Mesenteric fat pad (tissue), 1 donor: ENCODE measurements around the gene KASH5. TPM values are rescaled to one million over a fixed set of nuclear protein-coding genes. Genes with fewer than 3 reads are reported as not detected.
"Not testable (repeated sequence)": the region's sequence is repeated elsewhere in the genome, so short reads cannot be mapped to it uniquely, and the experiment has no call there.

Experiments used
- DNase-seq: peaks from one replicate; pipeline ENCODE4 v3.0.0-alpha.2; 2020; ENCODE audit warnings: low spot score
- total RNA-seq: library from RNA; stranded (reverse); fragmentation: NEBNext Ultra II Directional; extraction: Animal tissue kit (Norgen Biotek cat#: 25700); gene quantifications from one replicate; pipeline ENCODE4 v1.2.1, GENCODE V29; 2021
- donor health status: DM: yes; HTN: yes; CAD: no.

Gene KASH5
- total RNA-seq, 1 donor from 2014 or later, result not detected

GRCh38 chr19:49434907-49435583 is 47.0 kb downstream of the KASH5 start:
- no peak for DNase-seq

DNA sequence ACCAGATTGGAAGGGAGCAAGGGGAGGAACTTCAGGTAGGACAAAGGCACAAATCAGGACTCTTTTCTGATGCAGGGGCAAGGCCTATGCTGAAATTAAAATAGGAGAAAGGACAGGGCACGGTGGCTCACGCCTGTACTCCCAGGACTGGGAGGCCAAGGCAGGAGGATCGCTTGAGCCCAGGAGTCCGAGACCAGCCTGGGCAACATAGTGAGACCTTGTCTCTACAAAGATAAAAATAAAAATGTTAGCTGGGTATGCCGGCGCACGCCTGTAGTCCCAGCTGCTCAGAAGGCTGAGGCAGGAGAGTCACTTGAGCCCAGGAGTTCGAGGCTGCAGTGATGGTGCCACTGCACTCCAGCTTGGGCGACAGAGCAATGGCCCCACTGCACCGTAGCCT is 47.6 kb downstream of the KASH5 start:
- no peak for DNase-seq

DNA sequence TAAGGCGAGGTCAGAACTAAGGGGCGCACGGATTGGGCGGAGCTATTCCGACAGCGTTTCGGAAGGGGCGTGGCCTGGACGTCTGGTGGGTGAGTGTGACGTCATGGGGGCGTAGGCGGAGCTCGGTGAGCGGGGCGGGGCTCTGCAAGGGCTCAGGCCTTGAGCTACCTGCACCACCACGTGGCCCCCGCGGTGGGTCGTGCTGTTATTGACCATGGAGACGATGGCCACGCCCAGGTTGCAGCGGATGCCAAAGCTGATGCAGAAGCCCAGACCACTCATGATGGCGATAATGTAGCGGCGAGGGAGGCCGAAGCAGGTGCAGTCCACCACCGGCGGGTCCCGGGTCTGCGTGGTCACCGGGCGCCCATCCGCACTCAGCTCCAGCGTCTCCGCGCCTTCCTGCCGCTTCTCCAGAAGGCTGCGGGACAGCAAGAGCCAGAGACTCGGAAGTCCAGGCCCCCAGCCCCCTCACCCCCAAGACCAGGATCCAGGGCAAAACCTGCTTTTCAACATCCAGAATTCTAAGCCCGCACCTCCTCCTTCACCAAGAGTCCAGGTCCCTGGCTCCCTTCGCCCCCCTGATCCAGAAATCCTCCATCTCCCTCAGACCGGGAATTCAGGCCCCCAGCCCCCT is 48.5 kb downstream of the KASH5 start:
- DNase-seq, result no peak

DNA sequence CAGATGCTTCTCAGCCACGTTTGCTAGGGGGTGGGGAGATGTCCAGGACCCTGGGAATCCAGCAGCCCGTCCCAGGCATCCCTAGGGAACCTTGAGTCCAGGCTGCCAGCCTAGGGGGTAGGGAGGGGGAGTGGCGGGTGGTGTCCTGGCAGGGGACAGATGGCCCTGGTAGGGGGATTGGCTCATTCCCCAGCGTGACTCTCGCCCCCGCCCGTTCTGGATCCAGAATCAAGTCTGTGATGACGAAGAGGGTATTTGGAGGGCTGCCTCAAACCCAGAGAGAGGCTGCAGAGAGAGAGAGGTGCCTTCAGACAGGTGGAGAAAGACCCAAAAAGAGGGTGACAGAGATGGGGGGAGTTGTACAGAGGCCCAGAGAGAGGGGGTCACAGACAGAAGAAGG is 49.2 kb downstream of the KASH5 start:
- DNase-seq, result no peak

DNA sequence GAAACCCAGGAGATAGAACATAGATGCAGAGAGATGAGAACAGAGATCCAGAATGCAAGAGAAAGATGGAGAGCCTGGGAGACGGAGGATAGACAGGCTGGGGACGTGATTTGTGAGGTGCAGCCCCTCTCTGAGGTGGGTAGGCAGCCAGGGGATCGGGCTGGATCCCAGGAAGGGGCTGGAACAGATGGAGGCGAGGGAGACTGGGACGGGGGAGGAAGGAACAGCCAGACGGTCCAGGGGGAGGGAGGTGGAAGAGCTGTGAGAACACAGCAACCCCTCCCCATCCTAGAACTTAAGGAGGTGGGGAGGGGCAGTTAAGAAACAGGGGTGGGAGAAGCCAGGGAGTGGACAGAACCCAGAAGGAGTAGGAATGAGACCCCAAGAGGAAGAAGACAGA is 50.2 kb downstream of the KASH5 start:
- no peak for DNase-seq

DNA sequence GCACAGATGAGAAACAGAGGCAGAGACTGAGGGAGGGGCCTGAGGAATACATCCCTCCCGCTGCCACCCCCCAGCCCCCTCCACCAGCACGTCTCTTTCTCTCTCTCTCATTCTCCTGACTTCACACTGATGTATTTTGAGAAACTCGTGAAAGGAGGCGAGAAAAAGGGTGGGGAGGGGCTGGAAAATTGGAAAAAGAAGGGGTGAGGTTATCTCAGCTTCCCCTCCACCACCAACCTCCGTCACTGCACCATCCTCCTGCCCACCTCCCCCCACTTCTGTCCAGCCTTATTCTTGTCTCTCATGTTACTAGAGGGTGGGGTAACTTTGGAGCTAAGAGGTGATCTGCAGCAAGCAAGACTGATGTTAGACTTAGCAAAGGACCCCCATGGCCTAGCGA is 51.8 kb downstream of the KASH5 start:
- DNase-seq, result no peak

- no peak for DNase-seq
Measured at GRCh38 chr19:49440439-49441209, 52.6 kb downstream of the KASH5 start.

- no peak for DNase-seq
Measured at GRCh38 chr19:49441210-49441959, 53.3 kb downstream of the KASH5 start, which contains the start of gene SLC17A7. TSS of gene SLC17A7 (minus strand) at chr19:49441527. CDS start at chr19:49441379, 148 bp downstream.

GRCh38 chr19:49441960-49442350 is 53.9 kb downstream of the KASH5 start:
- no peak for DNase-seq

- DNase-seq, result no peak
Measured at GRCh38 chr19:49442354-49442753, 54.3 kb downstream of the KASH5 start.

DNA sequence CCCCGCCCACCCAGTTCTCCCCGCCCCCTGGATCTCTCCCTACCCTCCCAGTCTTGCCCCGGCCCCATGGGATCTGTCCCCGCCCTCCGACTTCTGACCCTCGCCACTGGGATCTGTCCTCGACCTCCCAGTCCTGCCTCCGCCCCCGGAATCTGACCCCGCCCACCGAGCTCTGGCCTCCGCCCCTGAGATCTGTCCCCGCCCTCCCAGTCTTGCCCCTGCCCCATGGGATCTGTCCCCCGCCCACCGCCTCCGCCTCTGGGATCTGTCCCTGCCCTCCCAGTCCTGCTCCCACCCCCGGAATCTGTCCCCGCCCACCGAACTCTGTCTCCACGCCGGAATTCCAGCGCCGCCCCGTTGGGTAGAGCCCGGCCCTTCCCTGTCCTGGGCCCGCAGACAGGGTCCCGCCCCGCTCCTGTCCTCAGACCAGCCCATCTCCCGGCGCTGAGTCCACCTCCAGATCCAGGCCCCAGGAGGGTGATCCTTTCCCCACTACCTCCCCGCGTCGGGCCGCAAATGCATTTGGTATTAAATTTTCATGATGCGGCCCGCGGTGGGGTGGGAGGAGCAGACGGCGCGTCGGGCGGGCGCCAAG is 54.8 kb downstream of the KASH5 start:
- peak; percentile 97 for DNase-seq

GRCh38 chr19:49443366-49444099 is 55.5 kb downstream of the KASH5 start:
- peak; percentile 96 for DNase-seq

DNA sequence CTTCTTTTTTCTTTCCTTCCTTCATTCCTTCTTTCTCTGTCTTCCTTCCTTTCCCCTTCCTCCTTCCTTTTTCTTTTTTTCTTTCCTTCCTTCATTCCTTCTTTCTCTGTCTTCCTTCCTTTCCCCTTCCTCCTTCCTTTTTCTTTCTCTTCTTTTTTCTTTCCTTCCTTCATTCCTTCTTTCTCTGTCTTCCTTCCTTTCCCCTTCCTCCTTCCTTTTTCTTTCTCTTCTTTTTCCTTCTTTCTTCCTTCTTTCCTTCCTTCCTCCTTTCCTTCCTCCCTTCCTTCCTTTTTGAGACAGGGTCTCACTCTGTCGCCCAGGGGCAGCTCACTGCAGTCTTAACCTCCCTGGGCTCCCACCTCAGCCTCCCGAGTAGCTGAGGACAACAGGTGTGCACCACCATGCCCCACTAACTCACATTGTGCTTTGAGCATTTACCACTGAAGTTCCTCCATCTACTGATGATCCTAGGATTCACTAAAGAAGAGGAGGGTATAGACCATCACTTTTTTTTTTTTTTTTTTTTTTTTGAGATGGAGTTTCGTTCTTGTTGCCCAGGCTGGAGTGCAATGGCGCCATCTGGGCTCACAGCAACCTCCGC is 56.2 kb downstream of the KASH5 start:
- DNase-seq, result not testable (repeated sequence)

- DNase-seq, result no peak
Measured at GRCh38 chr19:49445997-49446396, 57.9 kb downstream of the KASH5 start.

- no peak for DNase-seq
Measured at GRCh38 chr19:49447485-49448431, 59.7 kb downstream of the KASH5 start.

DNA sequence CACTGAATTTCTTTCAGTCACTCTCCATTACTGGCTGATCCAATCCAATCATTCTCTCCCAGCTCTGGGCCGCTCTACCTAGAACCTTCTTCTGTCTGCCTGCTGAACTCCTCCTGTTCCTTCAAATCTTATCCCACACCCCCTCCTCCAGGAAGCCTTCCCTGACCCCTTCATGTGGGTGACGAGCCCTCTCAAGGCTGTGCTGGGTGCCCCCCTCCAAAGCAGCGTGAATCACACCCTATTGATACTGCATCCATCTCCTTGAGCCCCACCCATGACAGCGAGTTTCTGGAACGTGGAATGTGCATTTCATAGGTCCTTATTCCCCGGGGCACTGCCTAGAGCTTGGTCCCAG is 60.4 kb downstream of the KASH5 start:
- no peak for DNase-seq

- DNase-seq, result no peak
Measured at GRCh38 chr19:49450405-49450804, 62.4 kb downstream of the KASH5 start.

- peak; percentile 93 for DNase-seq
Measured at GRCh38 chr19:49451430-49452181, 63.6 kb downstream of the KASH5 start, which contains the start of gene PIH1D1. TSS of gene PIH1D1 (minus strand) at chr19:49451814. CDS start at chr19:49451574, 240 bp downstream.
